K562 (cell line): ENCODE results near the gene NDUFA13. TPM values are rescaled to one million over a fixed set of nuclear protein-coding genes. Genes with fewer than 3 reads are reported as not detected.

Experiments
- ATAC-seq: fragments of 200-7000 bp; cut with Tn5 transposase; 3 replicates; pipeline ENCODE4 v1.9.1; 2020; ENCODE audit warnings: moderate library complexity
- BruUV-seq: library from RNA; stranded (reverse); fragments of 400-500 nt; replicated peaks from 2 replicates; lab custom pipeline; 2021; lab: Mats Ljungman, UMichigan
- CTCF ChIA-PET: fragments of 300-600 bp; formaldehyde crosslinking; extraction: SDS; loops from one replicate; lab custom pipeline; 2021; ENCODE audit warnings: low intra/inter-chr PET ratio; lab: Yijun Ruan, JAX
- POLR2A ChIA-PET: fragments of 300-600, 350-650 bp; sonication (Branson Sonifier 250); formaldehyde crosslinking; extraction: SDS; loops from one replicate; lab custom pipeline; 2021; ENCODE audit warnings: antibody characterized with exemption, inconsistent platforms; lab: Yijun Ruan, JAX
- DNase-seq, 4 experiments: peaks; one replicate each; pipeline versions ENCODE4 v3.0.0 to v3.0.0-alpha.2; 2011 to 2018; ENCODE audit warnings: low spot score in 3 of 4, mixed read lengths in 3 of 4; ENCODE audit errors: extremely low read depth in 1 of 4
- FAIRE-seq: peaks from 2 replicates; lab custom pipeline; 2011; peaks lifted over from hg19 to GRCh38; lab: Jason Lieb, UNC
- H2AFZ ChIP-seq: 2 replicates; pipeline ENCODE4 v1.6.0; 2011; ENCODE audit warnings: low read depth, low read length, control low read depth, inconsistent platforms
- H3K27ac ChIP-seq: fragments of 200-600 bp; 3 replicates; pipeline ENCODE4 v1.8.0; 2011; ENCODE audit warnings: low read depth, mild to moderate bottlenecking, control low read depth, inconsistent platforms, low read length, moderate library complexity, mixed read lengths; ENCODE audit errors: extremely low read depth
- H3K27me3 ChIP-seq, 2 experiments: fragments of 300-600 bp in 1 of 2; 2 replicates in 1 of 2; 3 replicates in 1 of 2; pipeline versions ENCODE4 v1.6.0 to v1.8.0; 2011; ENCODE audit warnings: inconsistent platforms in 2 of 2, low read length in 2 of 2, mild to moderate bottlenecking in 1 of 2, mixed read lengths in 1 of 2, moderate library complexity in 1 of 2; ENCODE audit not compliant: control insufficient read depth in 2 of 2, insufficient read depth in 2 of 2
- H3K36me3 ChIP-seq: fragments of 300-600 bp; 3 replicates; pipeline ENCODE4 v1.8.0; 2011; ENCODE audit warnings: mild to moderate bottlenecking, low read length, inconsistent platforms; ENCODE audit not compliant: control insufficient read depth, insufficient read depth
- H3K4me1 ChIP-seq, 2 experiments: fragments of 200-600 bp in 1 of 2; replicated peaks in 1 of 2; 2 replicates in 1 of 2; 3 replicates in 1 of 2; pipeline versions ENCODE4 v1.5.1 to v1.8.0; 2011; ENCODE audit warnings: inconsistent platforms in 2 of 2, low read length in 2 of 2, mild to moderate bottlenecking in 1 of 2, mixed read lengths in 1 of 2, moderate library complexity in 1 of 2; ENCODE audit not compliant: control insufficient read depth in 2 of 2, insufficient read depth in 2 of 2
- H3K4me2 ChIP-seq: 2 replicates; pipeline ENCODE4 v1.6.1; 2011; ENCODE audit warnings: low read length, control low read depth, inconsistent platforms, mixed read lengths; ENCODE audit not compliant: insufficient read depth
- H3K4me3 ChIP-seq: fragments of 200-600 bp; sonication (generic), shearing (Covaris generic); 2 replicates; pipeline ENCODE4 v1.5.1; 2016; ENCODE audit warnings: control low read depth, inconsistent platforms
- H3K79me2 ChIP-seq: fragments of 200-600 bp; 3 replicates; pipeline ENCODE4 v1.8.0; 2011; ENCODE audit warnings: low read length, inconsistent platforms; ENCODE audit not compliant: control insufficient read depth, insufficient read depth
- H3K9ac ChIP-seq, 2 experiments: 2 replicates each; pipeline versions ENCODE4 v1.6.0 to v1.6.1; 2011; ENCODE audit warnings: low read depth in 2 of 2, low read length in 2 of 2, control low read depth in 1 of 2, inconsistent platforms in 1 of 2, mild to moderate bottlenecking in 1 of 2, mixed read lengths in 1 of 2; ENCODE audit not compliant: insufficient read depth in 1 of 2
- H3K9me1 ChIP-seq: one replicate; pipeline ENCODE4 v1.6.0; 2011; ENCODE audit warnings: inconsistent platforms, mild to moderate bottlenecking, low read length, moderate library complexity; ENCODE audit not compliant: control insufficient read depth, insufficient read depth
- H3K9me3 ChIP-seq: replicated peaks from 2 replicates; pipeline ENCODE4 v1.5.1; 2011; ENCODE audit warnings: low read depth, low read length, inconsistent platforms; ENCODE audit not compliant: control insufficient read depth, insufficient read depth
- H4K20me1 ChIP-seq: replicated peaks from 2 replicates; pipeline ENCODE4 v1.6.1; 2011; ENCODE audit warnings: low read length, inconsistent platforms, mixed read lengths; ENCODE audit not compliant: control insufficient read depth, insufficient read depth
- ARNT ChIP-seq, 2 experiments: fragments of 450-650 bp; IDR thresholded peaks; 2 replicates each; pipeline ENCODE4 v1.6.1; 2016; ENCODE audit warnings: mild to moderate bottlenecking in 1 of 2
- CTBP1 ChIP-seq: fragments of 450-650 bp; IDR thresholded peaks from 2 replicates; pipeline ENCODE4 v1.6.1; 2016; ENCODE audit warnings: borderline replicate concordance
- EGR1 ChIP-seq: fragments of 450-650 bp; conservative IDR thresholded peaks from 2 replicates; pipeline ENCODE4 v1.6.1; 2017; ENCODE audit warnings: mild to moderate bottlenecking
- HMGN3 ChIP-seq: IDR thresholded peaks from 2 replicates; pipeline ENCODE4 v1.6.1; 2011; ENCODE audit warnings: borderline replicate concordance, low read depth, mild to moderate bottlenecking, mixed read lengths, low read length; ENCODE audit not compliant: insufficient read length; ENCODE audit errors: extremely low read depth
- MAZ ChIP-seq, 2 experiments: fragments of 450-650 bp in 1 of 2; sonication (generic) in 1 of 2; formaldehyde crosslinking; IDR thresholded peaks in 1 of 2; conservative IDR thresholded peaks in 1 of 2; 2 replicates each; pipeline versions ENCODE4 v1.4.0 to v1.5.0; 2020; ENCODE audit warnings: mild to moderate bottlenecking in 1 of 2, missing genetic modification reagents in 1 of 2
- NCOR1 ChIP-seq: fragments of 450-650 bp; IDR thresholded peaks from 2 replicates; pipeline ENCODE4 v1.6.1; 2016; ENCODE audit warnings: mild to moderate bottlenecking, moderate library complexity
- NFE2L1 ChIP-seq: fragments of 450-650 bp; IDR thresholded peaks from 2 replicates; pipeline ENCODE4 v1.6.1; 2016; ENCODE audit warnings: missing genetic modification characterization, low read depth, mild to moderate bottlenecking, missing compliant biosample characterization, moderate library complexity, borderline replicate concordance
- NRF1 ChIP-seq, 2 experiments: fragments of 450-650 bp; IDR thresholded peaks in 1 of 2; conservative IDR thresholded peaks in 1 of 2; 2 replicates each; pipeline ENCODE4 v1.6.1; 2014; ENCODE audit warnings: mild to moderate bottlenecking in 2 of 2
- PHF8 ChIP-seq: fragments of 200-600 bp; sonication (generic); IDR thresholded peaks from 2 replicates; pipeline ENCODE4 v1.6.1; 2012; ENCODE audit warnings: mixed run types, mild to moderate bottlenecking, inconsistent platforms, low read length, moderate library complexity, borderline replicate concordance
- RNF2 ChIP-seq: sonication (generic); IDR thresholded peaks from 2 replicates; pipeline ENCODE4 v1.6.1; 2016
- SPI1 ChIP-seq: IDR thresholded peaks from 2 replicates; pipeline ENCODE4 v1.6.1; 2011; ENCODE audit warnings: low read depth, low read length, control low read depth, borderline replicate concordance
- TBP ChIP-seq: optimal IDR thresholded peaks from 2 replicates; pipeline ENCODE3; 2011; ENCODE audit warnings: low read depth, low read length, improper control_type of control experiment
- ZFX ChIP-seq: sonication (generic); formaldehyde crosslinking; IDR thresholded peaks from 2 replicates; pipeline ENCODE4 v1.8.0; 2022; ENCODE audit warnings: mild to moderate bottlenecking, missing genetic modification reagents, moderate library complexity
- ZNF184 ChIP-seq: sonication (generic); formaldehyde crosslinking; IDR thresholded peaks from 2 replicates; pipeline ENCODE4 v1.5.0; 2020; ENCODE audit warnings: missing genetic modification reagents
- WGBS: fragments of 100-300 bp; shearing (Covaris generic); methylation state at CpG from one replicate; pipeline ENCODE4 v1.1.6; 2016; ENCODE audit warnings: low coverage, mixed read lengths; ENCODE audit not compliant: insufficient coverage; ENCODE audit errors: missing lambda C conversion rate; 5-methylcytosine and 5-hydroxymethylcytosine counted together
- in situ Hi-C: fragments of 300-500 bp; cut with MboI; formaldehyde crosslinking; loops from 4 replicates; pipeline ENCODE4 v1.15.0; 2018; ENCODE audit warnings: inconsistent platforms, mixed read lengths
- intact Hi-C: fragments of 100-400 bp; cut with micrococcal nuclease; formaldehyde crosslinking; loops from 2 replicates; pipeline ENCODE4 v1.14.2; 2022
- polyA plus RNA-seq, 8 experiments: library from polyadenylated mRNA; depleted of rRNA in 4 of 8; stranded (reverse) in 5 of 8; unstranded in 3 of 8; fragments of >200 nt; fragmentation: Nextera tagmentation in 2 of 8; fragmentation: Illumina TruSeq in 1 of 8; extraction: Ambion mirVana in 2 of 8; extraction: Trizol in 1 of 8; gene quantifications; 2 replicates each; pipeline versions ENCODE4 v1.2.1 to v1.2.3, GENCODE V29; 2011 to 2014; ENCODE audit warnings: inconsistent platforms in 1 of 8, missing spikeins in 1 of 8
- total RNA-seq, 7 experiments: library from RNA; depleted of rRNA in 6 of 7; stranded (reverse); fragments of >200 nt in 6 of 7; fragmentation: Illumina TruSeq in 2 of 7; extraction: Trizol in 2 of 7; gene quantifications; 2 replicates each; pipeline versions ENCODE4 v1.2.1 to v1.2.3, GENCODE V29; 2011 to 2021; ENCODE audit warnings: low replicate concordance in 1 of 7
- TF ChIP-seq, protein P1 (sequence below): sonication (generic); formaldehyde crosslinking; IDR thresholded peaks from 2 replicates; pipeline ENCODE4 v1.8.0; 2022; ENCODE audit warnings: missing genetic modification reagents, mild to moderate bottlenecking, moderate library complexity, borderline replicate concordance
- TF ChIP-seq, protein P2 (sequence below), 3 experiments: IDR thresholded peaks in 2 of 3; conservative IDR thresholded peaks in 1 of 3; 2 replicates each; pipeline ENCODE4 v1.5.1; 2011 to 2012; ENCODE audit warnings: low read length in 3 of 3, mild to moderate bottlenecking in 3 of 3, control low read depth in 2 of 3, improper control_type of control experiment in 1 of 3, inconsistent platforms in 1 of 3, low read depth in 1 of 3, mixed read lengths in 1 of 3, moderate library complexity in 1 of 3; ENCODE audit not compliant: insufficient read depth in 2 of 3
- TF ChIP-seq, protein P3 (sequence below): fragments of 450-650 bp; IDR thresholded peaks from 2 replicates; pipeline ENCODE4 v1.6.1; 2016

NDUFA13 gene
- total and polyA plus RNA-seq, 9 of the 15 experiments (the other 6 are each of a cell fraction or from before 2014, with no cell fraction given), result 146 to 596 (median 429) TPM

DNA sequence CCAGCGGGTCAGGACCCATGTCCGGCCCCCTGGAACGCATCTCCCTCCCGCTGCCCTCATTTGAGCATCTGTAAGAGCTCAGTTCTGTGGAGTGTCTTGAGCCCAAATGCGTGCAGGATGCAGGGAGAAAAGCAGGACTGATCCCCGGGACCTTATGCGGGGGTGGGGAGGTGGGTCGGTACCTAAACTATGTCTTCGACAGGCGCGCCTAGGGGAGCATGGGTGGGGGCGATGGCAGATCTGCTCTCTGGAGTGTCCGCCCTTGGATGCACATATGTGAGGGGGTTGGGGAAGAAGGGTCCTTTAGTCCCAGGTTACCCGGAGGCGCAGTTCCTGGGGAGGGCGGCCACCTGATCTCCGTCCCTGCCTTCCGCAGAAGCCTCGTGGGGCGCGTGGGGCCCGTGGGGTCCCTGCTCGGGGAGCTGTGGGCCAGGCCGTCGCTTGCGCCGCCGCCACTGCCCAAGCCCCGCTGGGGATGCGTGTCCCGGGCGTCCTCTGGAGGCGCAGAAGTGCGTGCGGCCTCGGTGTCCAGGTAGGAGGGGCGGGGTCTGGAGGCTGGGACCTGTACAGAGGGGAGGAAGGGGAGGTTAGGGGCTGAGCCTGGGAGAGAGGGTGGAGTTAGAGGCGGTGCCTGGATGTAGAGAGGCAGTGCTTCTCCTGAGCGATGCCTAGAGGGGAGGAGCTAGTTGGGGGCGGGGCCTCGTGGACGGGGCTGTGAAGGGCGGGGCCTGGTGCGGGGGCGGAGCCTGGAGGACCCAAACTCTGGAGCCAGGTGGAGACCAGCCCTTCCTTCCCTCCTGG, 24.9 kb downstream of the NDUFA13 start:
- Histone ChIP-seq H3K4me2 (peak overlapping the region; percentile 62), H3K36me3 (no peaks in the 10 kb centered on the region), H3K27ac (peak overlapping the region; percentile 43; the same call in 2 of the 3 replicates), H4K20me1 (no peaks in the 10 kb centered on the region), H3K9me1 (no peaks in the 10 kb centered on the region), H3K4me3 (peak overlapping the region; percentile 34), H3K27me3 (0 out of 5 replicates have a peak, but pooled peaks cover 0 to 8% of the 10 kb centered on the region in 2 experiments), H3K9ac (peak overlapping the region in 1 of 2 experiments; percentile 68; a peak in 1 of 4 replicates), H3K79me2 (no peaks in the 10 kb centered on the region), H3K9me3 (no peaks in the 10 kb centered on the region; the same call in 1 of the 2 replicates), H3K4me1 (peaks cover 2 to 71% of the 10 kb centered on the region in 2 experiments; a peak in 2 of 5 replicates), H2AFZ (peak overlapping the region; percentile 79)
- intact Hi-C loops (no loop called here), in situ Hi-C loops (loop anchor here (25.0 kb wide), 1 partner anchor 96 kb away; the partner anchor contains the start of genes GMIP and LPAR2)
- no TSS peak for BruUV-seq
- peak; percentile 88 to 94 (median 92) for DNase-seq
- CTCF ChIA-PET, result no interaction called here
- whole genome bisulfite sequencing, result 46% methylated on average over 21 of the region's 45 CpGs
- ATAC-seq, result peak; percentile 98
- POLR2A ChIA-PET, result interaction anchor here (0.6 to 1.0 kb wide), 4 partner anchors 8 to 407 kb away, joined by 3 to 5 read pairs (median 4); partner anchors contain the start of gene YJEFN3
- peak; percentile 94 for FAIRE-seq
- no peak for TF ChIP-seq NCOR1
- TF ChIP-seq CTBP1, result 0 out of 2 replicates have a peak, but pooled peaks have one; percentile 19
- TF ChIP-seq, protein P1, sequence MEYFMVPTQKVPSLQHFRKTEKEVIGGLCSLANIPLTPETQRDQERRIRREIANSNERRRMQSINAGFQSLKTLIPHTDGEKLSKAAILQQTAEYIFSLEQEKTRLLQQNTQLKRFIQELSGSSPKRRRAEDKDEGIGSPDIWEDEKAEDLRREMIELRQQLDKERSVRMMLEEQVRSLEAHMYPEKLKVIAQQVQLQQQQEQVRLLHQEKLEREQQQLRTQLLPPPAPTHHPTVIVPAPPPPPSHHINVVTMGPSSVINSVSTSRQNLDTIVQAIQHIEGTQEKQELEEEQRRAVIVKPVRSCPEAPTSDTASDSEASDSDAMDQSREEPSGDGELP (CRISPR knock-in tag), result 0 out of 2 replicates have a peak, but pooled peaks have one; percentile 10
- TF ChIP-seq ZNF184 (CRISPR knock-in tag), result no peak
- TF ChIP-seq SPI1, result peak; percentile 30; the same call in 1 of the 2 replicates
- TF ChIP-seq NRF1 (conservative IDR thresholded peaks at IDR 0.05 in 1 of 2, IDR thresholded peaks at IDR 0.05 in 1 of 2), result peak; percentile 55 to 65; a peak in 3 of 4 replicates
- TF ChIP-seq, protein P2, sequence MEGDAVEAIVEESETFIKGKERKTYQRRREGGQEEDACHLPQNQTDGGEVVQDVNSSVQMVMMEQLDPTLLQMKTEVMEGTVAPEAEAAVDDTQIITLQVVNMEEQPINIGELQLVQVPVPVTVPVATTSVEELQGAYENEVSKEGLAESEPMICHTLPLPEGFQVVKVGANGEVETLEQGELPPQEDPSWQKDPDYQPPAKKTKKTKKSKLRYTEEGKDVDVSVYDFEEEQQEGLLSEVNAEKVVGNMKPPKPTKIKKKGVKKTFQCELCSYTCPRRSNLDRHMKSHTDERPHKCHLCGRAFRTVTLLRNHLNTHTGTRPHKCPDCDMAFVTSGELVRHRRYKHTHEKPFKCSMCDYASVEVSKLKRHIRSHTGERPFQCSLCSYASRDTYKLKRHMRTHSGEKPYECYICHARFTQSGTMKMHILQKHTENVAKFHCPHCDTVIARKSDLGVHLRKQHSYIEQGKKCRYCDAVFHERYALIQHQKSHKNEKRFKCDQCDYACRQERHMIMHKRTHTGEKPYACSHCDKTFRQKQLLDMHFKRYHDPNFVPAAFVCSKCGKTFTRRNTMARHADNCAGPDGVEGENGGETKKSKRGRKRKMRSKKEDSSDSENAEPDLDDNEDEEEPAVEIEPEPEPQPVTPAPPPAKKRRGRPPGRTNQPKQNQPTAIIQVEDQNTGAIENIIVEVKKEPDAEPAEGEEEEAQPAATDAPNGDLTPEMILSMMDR (IDR thresholded peaks at IDR 0.05 in 2 of 3, conservative IDR thresholded peaks at IDR 0.05 in 1 of 3; ENCODE audit: insufficient read depth in 2 of 3, low read depth in 1 of 3, low read length in 3 of 3), result peak in 1 of 3 experiments; percentile 41; a peak in 1 of 6 replicates
- TF ChIP-seq ZFX (CRISPR knock-in tag), result 0 out of 2 replicates have a peak, but pooled peaks have one; percentile 27
- no peak for TF ChIP-seq ARNT (IDR thresholded peaks at IDR 0.05)
- no peak for TF ChIP-seq NFE2L1 (tag)
- peak; percentile 70 for TF ChIP-seq EGR1
- TF ChIP-seq, protein P3, sequence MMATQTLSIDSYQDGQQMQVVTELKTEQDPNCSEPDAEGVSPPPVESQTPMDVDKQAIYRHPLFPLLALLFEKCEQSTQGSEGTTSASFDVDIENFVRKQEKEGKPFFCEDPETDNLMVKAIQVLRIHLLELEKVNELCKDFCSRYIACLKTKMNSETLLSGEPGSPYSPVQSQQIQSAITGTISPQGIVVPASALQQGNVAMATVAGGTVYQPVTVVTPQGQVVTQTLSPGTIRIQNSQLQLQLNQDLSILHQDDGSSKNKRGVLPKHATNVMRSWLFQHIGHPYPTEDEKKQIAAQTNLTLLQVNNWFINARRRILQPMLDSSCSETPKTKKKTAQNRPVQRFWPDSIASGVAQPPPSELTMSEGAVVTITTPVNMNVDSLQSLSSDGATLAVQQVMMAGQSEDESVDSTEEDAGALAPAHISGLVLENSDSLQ, result peak; percentile 56
- TF ChIP-seq TBP, result no peak
- TF ChIP-seq HMGN3, result peak; percentile 22
- TF ChIP-seq PHF8, result peak; percentile 18; the same call in 1 of the 2 replicates
- no peak for TF ChIP-seq RNF2
- 0 out of 4 replicates have a peak, but pooled peaks of 1 of the 2 experiments have one; percentile 10 for TF ChIP-seq MAZ (CRISPR knock-in tag; conservative IDR thresholded peaks at IDR 0.05 in 1 of 2, IDR thresholded peaks at IDR 0.05 in 1 of 2)
